K562 (cell line): ENCODE data around the gene COX20.

ENCODE experiments used
- BCOR ChIP-seq: fragments of 450-650 bp; IDR thresholded peaks from 2 replicates; pipeline ENCODE4 v1.6.1; 2016
- CBX1 ChIP-seq: sonication (generic); IDR thresholded peaks from 2 replicates; pipeline ENCODE4 v1.6.1; 2016; ENCODE audit warnings: antibody characterized with exemption, low read depth, mild to moderate bottlenecking
- EZH2 ChIP-seq: IDR thresholded peaks from 2 replicates; pipeline ENCODE4 v1.6.1; 2012; ENCODE audit warnings: low read depth, mild to moderate bottlenecking, inconsistent platforms, low read length, borderline replicate concordance
- HDAC6 ChIP-seq: IDR thresholded peaks from 2 replicates; pipeline ENCODE4 v1.6.1; 2012; ENCODE audit warnings: low read depth, mild to moderate bottlenecking, control low read depth, inconsistent platforms, low read length, moderate library complexity
- MCM2 ChIP-seq: fragments of 450-650 bp; IDR thresholded peaks from 2 replicates; pipeline ENCODE4 v1.6.1; 2017; ENCODE audit warnings: low read depth, mild to moderate bottlenecking
- PCBP1 ChIP-seq: fragments of 200-400 bp; formaldehyde crosslinking; IDR thresholded peaks from 2 replicates; pipeline ENCODE4 v1.6.1; 2018; ENCODE audit warnings: mild to moderate bottlenecking, low read depth, low read length; ENCODE audit not compliant: poor library complexity, severe bottlenecking
- POLR2AphosphoS5 ChIP-seq: IDR thresholded peaks from 2 replicates; pipeline ENCODE4 v1.6.1; 2011; ENCODE audit warnings: mild to moderate bottlenecking, low read depth, low read length, moderate library complexity; ENCODE audit not compliant: control insufficient read depth, insufficient read depth
- TOE1 ChIP-seq, 2 experiments: fragments of 450-650 bp in 1 of 2; sonication (generic) in 1 of 2; formaldehyde crosslinking in 1 of 2; IDR thresholded peaks; 2 replicates each; pipeline versions ENCODE4 v1.7.1 to v1.8.0; 2016 to 2022; ENCODE audit warnings: borderline replicate concordance in 2 of 2, mild to moderate bottlenecking in 2 of 2, antibody characterized with exemption in 1 of 2, inconsistent platforms in 1 of 2, low read depth in 1 of 2, missing genetic modification reagents in 1 of 2, moderate library complexity in 1 of 2
- ZSCAN29 ChIP-seq: fragments of 450-650 bp; IDR thresholded peaks from 2 replicates; pipeline ENCODE4 v1.6.1; 2017
- TF ChIP-seq, protein P1 (sequence below), 2 experiments: IDR thresholded peaks; 2 replicates each; pipeline ENCODE4 v1.6.1; 2012; ENCODE audit warnings: improper control_type of control experiment in 2 of 2, low read depth in 2 of 2, low read length in 2 of 2, borderline replicate concordance in 1 of 2
- TF ChIP-seq, protein P2 (sequence below), 2 experiments: fragments of 450-650 bp in 1 of 2; IDR thresholded peaks; 2 replicates each; pipeline ENCODE4 v1.6.1; 2011 to 2017; ENCODE audit warnings: low read depth in 2 of 2, antibody characterized with exemption in 1 of 2, borderline replicate concordance in 1 of 2, low read length in 1 of 2, mild to moderate bottlenecking in 1 of 2, mixed read lengths in 1 of 2; ENCODE audit not compliant: control insufficient read depth in 1 of 2
- TF ChIP-seq, protein P3 (sequence below): fragments of 450-650 bp; IDR thresholded peaks from 2 replicates; pipeline ENCODE4 v1.6.1; 2017; ENCODE audit warnings: antibody characterized with exemption, mild to moderate bottlenecking
- TF ChIP-seq, protein P4 (sequence below), 3 experiments: IDR thresholded peaks in 2 of 3; conservative IDR thresholded peaks in 1 of 3; 2 replicates each; pipeline ENCODE4 v1.5.1; 2011 to 2012; ENCODE audit warnings: low read length in 3 of 3, mild to moderate bottlenecking in 3 of 3, control low read depth in 2 of 3, improper control_type of control experiment in 1 of 3, inconsistent platforms in 1 of 3, low read depth in 1 of 3, mixed read lengths in 1 of 3, moderate library complexity in 1 of 3; ENCODE audit not compliant: insufficient read depth in 2 of 3
- TF ChIP-seq, protein P5 (sequence below): sonication (generic); formaldehyde crosslinking; IDR thresholded peaks from 2 replicates; pipeline ENCODE4 v1.8.0; 2023; ENCODE audit warnings: mild to moderate bottlenecking, missing genetic modification reagents

DNA sequence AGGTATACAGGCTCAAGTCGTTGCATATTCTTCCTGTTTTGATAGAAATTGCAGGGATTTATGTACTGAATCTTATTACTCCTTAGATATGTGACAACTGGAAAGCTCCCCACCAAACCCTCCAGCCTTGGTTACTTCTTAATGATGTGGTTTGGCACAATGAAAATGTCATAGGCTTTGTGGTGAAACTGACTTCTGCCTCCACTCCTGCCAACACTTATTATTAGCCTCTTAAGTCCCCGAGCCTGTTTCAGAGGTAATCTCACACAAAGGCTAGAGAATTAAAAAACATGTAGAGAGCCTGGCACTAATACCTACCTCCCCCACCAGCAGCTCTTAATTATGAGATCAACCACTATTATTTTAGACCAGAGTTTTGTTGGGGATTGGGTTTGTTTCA is 4.2 kb downstream of the COX20 start:
- TF ChIP-seq, protein P1, sequence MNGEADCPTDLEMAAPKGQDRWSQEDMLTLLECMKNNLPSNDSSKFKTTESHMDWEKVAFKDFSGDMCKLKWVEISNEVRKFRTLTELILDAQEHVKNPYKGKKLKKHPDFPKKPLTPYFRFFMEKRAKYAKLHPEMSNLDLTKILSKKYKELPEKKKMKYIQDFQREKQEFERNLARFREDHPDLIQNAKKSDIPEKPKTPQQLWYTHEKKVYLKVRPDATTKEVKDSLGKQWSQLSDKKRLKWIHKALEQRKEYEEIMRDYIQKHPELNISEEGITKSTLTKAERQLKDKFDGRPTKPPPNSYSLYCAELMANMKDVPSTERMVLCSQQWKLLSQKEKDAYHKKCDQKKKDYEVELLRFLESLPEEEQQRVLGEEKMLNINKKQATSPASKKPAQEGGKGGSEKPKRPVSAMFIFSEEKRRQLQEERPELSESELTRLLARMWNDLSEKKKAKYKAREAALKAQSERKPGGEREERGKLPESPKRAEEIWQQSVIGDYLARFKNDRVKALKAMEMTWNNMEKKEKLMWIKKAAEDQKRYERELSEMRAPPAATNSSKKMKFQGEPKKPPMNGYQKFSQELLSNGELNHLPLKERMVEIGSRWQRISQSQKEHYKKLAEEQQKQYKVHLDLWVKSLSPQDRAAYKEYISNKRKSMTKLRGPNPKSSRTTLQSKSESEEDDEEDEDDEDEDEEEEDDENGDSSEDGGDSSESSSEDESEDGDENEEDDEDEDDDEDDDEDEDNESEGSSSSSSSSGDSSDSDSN (IDR thresholded peaks at IDR 0.05; ENCODE audit: borderline replicate concordance in 1 of 2, low read depth in 2 of 2, low read length in 2 of 2) = no peak
- TF ChIP-seq, protein P2, sequence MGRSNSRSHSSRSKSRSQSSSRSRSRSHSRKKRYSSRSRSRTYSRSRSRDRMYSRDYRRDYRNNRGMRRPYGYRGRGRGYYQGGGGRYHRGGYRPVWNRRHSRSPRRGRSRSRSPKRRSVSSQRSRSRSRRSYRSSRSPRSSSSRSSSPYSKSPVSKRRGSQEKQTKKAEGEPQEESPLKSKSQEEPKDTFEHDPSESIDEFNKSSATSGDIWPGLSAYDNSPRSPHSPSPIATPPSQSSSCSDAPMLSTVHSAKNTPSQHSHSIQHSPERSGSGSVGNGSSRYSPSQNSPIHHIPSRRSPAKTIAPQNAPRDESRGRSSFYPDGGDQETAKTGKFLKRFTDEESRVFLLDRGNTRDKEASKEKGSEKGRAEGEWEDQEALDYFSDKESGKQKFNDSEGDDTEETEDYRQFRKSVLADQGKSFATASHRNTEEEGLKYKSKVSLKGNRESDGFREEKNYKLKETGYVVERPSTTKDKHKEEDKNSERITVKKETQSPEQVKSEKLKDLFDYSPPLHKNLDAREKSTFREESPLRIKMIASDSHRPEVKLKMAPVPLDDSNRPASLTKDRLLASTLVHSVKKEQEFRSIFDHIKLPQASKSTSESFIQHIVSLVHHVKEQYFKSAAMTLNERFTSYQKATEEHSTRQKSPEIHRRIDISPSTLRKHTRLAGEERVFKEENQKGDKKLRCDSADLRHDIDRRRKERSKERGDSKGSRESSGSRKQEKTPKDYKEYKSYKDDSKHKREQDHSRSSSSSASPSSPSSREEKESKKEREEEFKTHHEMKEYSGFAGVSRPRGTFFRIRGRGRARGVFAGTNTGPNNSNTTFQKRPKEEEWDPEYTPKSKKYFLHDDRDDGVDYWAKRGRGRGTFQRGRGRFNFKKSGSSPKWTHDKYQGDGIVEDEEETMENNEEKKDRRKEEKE (IDR thresholded peaks at IDR 0.05; ENCODE audit: borderline replicate concordance in 1 of 2, control insufficient read depth in 1 of 2, low read depth in 2 of 2, low read length in 1 of 2) = no peak
- TF ChIP-seq EZH2 (no peak), ZSCAN29 (no peak), BCOR (no peak), CBX1 (no peak), PCBP1 (no peak), HDAC6 (no peak), TOE1 (IDR thresholded peaks at IDR 0.05; ENCODE audit: borderline replicate concordance) (no peak), TOE1 (CRISPR knock-in tag; IDR thresholded peaks at IDR 0.05; ENCODE audit: borderline replicate concordance, low read depth) (no peak), MCM2 (no peak), POLR2AphosphoS5 (peak; percentile 49; the same call in 1 of the 2 replicates)
- TF ChIP-seq, protein P3, sequence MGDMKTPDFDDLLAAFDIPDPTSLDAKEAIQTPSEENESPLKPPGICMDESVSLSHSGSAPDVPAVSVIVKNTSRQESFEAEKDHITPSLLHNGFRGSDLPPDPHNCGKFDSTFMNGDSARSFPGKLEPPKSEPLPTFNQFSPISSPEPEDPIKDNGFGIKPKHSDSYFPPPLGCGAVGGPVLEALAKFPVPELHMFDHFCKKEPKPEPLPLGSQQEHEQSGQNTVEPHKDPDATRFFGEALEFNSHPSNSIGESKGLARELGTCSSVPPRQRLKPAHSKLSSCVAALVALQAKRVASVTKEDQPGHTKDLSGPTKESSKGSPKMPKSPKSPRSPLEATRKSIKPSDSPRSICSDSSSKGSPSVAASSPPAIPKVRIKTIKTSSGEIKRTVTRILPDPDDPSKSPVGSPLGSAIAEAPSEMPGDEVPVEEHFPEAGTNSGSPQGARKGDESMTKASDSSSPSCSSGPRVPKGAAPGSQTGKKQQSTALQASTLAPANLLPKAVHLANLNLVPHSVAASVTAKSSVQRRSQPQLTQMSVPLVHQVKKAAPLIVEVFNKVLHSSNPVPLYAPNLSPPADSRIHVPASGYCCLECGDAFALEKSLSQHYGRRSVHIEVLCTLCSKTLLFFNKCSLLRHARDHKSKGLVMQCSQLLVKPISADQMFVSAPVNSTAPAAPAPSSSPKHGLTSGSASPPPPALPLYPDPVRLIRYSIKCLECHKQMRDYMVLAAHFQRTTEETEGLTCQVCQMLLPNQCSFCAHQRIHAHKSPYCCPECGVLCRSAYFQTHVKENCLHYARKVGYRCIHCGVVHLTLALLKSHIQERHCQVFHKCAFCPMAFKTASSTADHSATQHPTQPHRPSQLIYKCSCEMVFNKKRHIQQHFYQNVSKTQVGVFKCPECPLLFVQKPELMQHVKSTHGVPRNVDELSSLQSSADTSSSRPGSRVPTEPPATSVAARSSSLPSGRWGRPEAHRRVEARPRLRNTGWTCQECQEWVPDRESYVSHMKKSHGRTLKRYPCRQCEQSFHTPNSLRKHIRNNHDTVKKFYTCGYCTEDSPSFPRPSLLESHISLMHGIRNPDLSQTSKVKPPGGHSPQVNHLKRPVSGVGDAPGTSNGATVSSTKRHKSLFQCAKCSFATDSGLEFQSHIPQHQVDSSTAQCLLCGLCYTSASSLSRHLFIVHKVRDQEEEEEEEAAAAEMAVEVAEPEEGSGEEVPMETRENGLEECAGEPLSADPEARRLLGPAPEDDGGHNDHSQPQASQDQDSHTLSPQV = no peak
- TF ChIP-seq, protein P4, sequence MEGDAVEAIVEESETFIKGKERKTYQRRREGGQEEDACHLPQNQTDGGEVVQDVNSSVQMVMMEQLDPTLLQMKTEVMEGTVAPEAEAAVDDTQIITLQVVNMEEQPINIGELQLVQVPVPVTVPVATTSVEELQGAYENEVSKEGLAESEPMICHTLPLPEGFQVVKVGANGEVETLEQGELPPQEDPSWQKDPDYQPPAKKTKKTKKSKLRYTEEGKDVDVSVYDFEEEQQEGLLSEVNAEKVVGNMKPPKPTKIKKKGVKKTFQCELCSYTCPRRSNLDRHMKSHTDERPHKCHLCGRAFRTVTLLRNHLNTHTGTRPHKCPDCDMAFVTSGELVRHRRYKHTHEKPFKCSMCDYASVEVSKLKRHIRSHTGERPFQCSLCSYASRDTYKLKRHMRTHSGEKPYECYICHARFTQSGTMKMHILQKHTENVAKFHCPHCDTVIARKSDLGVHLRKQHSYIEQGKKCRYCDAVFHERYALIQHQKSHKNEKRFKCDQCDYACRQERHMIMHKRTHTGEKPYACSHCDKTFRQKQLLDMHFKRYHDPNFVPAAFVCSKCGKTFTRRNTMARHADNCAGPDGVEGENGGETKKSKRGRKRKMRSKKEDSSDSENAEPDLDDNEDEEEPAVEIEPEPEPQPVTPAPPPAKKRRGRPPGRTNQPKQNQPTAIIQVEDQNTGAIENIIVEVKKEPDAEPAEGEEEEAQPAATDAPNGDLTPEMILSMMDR (IDR thresholded peaks at IDR 0.05 in 2 of 3, conservative IDR thresholded peaks at IDR 0.05 in 1 of 3; ENCODE audit: insufficient read depth in 2 of 3, low read depth in 1 of 3, low read length in 3 of 3) = no peak
- TF ChIP-seq, protein P5, sequence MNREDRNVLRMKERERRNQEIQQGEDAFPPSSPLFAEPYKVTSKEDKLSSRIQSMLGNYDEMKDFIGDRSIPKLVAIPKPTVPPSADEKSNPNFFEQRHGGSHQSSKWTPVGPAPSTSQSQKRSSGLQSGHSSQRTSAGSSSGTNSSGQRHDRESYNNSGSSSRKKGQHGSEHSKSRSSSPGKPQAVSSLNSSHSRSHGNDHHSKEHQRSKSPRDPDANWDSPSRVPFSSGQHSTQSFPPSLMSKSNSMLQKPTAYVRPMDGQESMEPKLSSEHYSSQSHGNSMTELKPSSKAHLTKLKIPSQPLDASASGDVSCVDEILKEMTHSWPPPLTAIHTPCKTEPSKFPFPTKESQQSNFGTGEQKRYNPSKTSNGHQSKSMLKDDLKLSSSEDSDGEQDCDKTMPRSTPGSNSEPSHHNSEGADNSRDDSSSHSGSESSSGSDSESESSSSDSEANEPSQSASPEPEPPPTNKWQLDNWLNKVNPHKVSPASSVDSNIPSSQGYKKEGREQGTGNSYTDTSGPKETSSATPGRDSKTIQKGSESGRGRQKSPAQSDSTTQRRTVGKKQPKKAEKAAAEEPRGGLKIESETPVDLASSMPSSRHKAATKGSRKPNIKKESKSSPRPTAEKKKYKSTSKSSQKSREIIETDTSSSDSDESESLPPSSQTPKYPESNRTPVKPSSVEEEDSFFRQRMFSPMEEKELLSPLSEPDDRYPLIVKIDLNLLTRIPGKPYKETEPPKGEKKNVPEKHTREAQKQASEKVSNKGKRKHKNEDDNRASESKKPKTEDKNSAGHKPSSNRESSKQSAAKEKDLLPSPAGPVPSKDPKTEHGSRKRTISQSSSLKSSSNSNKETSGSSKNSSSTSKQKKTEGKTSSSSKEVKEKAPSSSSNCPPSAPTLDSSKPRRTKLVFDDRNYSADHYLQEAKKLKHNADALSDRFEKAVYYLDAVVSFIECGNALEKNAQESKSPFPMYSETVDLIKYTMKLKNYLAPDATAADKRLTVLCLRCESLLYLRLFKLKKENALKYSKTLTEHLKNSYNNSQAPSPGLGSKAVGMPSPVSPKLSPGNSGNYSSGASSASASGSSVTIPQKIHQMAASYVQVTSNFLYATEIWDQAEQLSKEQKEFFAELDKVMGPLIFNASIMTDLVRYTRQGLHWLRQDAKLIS (CRISPR knock-in tag) = no peak
